ENCODE data around the gene PCOLCE2.

GRCh38 chr3:142795332-142795731, 93.6 kb downstream of the PCOLCE2 start:
- TF ChIP-seq CHD1 (IDR thresholded peaks at IDR 0.05; ENCODE audit: low read depth, low read length) (no peak), MAX (IDR thresholded peaks at IDR 0.05) (no peak), CTCF (IDR thresholded peaks at IDR 0.05; ENCODE audit: control extremely low read depth in 1 of 3, insufficient read depth in 1 of 3, low read depth in 1 of 3, low read length in 3 of 3) (no peak), TEAD4 (IDR thresholded peaks at IDR 0.05; ENCODE audit: low read depth, low read length) (no peak), EZH2 (IDR thresholded peaks at IDR 0.05; ENCODE audit: low read depth, low read length, severe bottlenecking) (no peak), EGR1 (IDR thresholded peaks at IDR 0.05; ENCODE audit: borderline replicate concordance, low read depth, low read length) (no peak), BRCA1 (IDR thresholded peaks at IDR 0.05; ENCODE audit: low read depth, low read length) (no peak), SIN3A (conservative IDR thresholded peaks at IDR 0.05 in 1 of 2, IDR thresholded peaks at IDR 0.05 in 1 of 2; ENCODE audit: low read depth in 1 of 2, low read length in 2 of 2) (no peak), POLR2A (IDR thresholded peaks at IDR 0.05; ENCODE audit: control extremely low read depth in 1 of 2, low read depth in 2 of 2, low read length in 2 of 2) (no peak), SP1 (IDR thresholded peaks at IDR 0.05; ENCODE audit: low read depth, low read length) (no peak), SP2 (IDR thresholded peaks at IDR 0.05; ENCODE audit: low read length) (no peak), NRF1 (IDR thresholded peaks at IDR 0.05; ENCODE audit: low read depth, low read length) (no peak), CREB1 (IDR thresholded peaks at IDR 0.05) (no peak), POLR2AphosphoS5 (IDR thresholded peaks at IDR 0.05; ENCODE audit: low read depth, low read length) (no peak)

All from H1 (cell line).